Lower leg skin (tissue), 3 donors: ENCODE data around the gene SH3BGRL3.

Source experiments
- CTCF ChIP-seq, 3 donors: fragments of 450-650 bp; IDR thresholded peaks; one replicate each; pipeline ENCODE4 v1.5.1; 2016; ENCODE audit warnings: antibody characterized with exemption in 3 of 3, mild to moderate bottlenecking in 3 of 3, moderate library complexity in 2 of 3
- POLR2A ChIP-seq, 2 donors: fragments of 450-650 bp; IDR thresholded peaks; one replicate each; pipeline ENCODE4 v1.6.1; 2016 to 2017; ENCODE audit warnings: antibody characterized with exemption in 2 of 2, mild to moderate bottlenecking in 1 of 2, moderate library complexity in 1 of 2

- no peak for TF ChIP-seq POLR2A (IDR thresholded peaks at IDR 0.05)
- no peak for TF ChIP-seq CTCF (IDR thresholded peaks at IDR 0.05)
Observed at GRCh38 chr1:26286064-26286416, 6.2 kb downstream of the SH3BGRL3 start.
